K562 (cell line): ENCODE measurements around the gene TPRX2. TPM values are rescaled to one million over a fixed set of nuclear protein-coding genes. Genes with fewer than 3 reads are reported as not detected.

Source experiments
- ATAC-seq: fragments of 200-7000 bp; cut with Tn5 transposase; 3 replicates; pipeline ENCODE4 v1.9.1; 2020; ENCODE audit warnings: moderate library complexity
- BruUV-seq: library from RNA; stranded (reverse); fragments of 400-500 nt; replicated peaks from 2 replicates; lab custom pipeline; 2021; lab: Mats Ljungman, UMichigan
- CTCF ChIA-PET: fragments of 300-600 bp; formaldehyde crosslinking; extraction: SDS; loops from one replicate; lab custom pipeline; 2021; ENCODE audit warnings: low intra/inter-chr PET ratio; lab: Yijun Ruan, JAX
- POLR2A ChIA-PET: fragments of 300-600, 350-650 bp; sonication (Branson Sonifier 250); formaldehyde crosslinking; extraction: SDS; loops from one replicate; lab custom pipeline; 2021; ENCODE audit warnings: antibody characterized with exemption, inconsistent platforms; lab: Yijun Ruan, JAX
- DNase-seq, 4 experiments: peaks; one replicate each; pipeline versions ENCODE4 v3.0.0 to v3.0.0-alpha.2; 2011 to 2018; ENCODE audit warnings: low spot score in 3 of 4, mixed read lengths in 3 of 4; ENCODE audit errors: extremely low read depth in 1 of 4
- FAIRE-seq: peaks from 2 replicates; lab custom pipeline; 2011; peaks lifted over from hg19 to GRCh38; lab: Jason Lieb, UNC
- H2AFZ ChIP-seq: 2 replicates; pipeline ENCODE4 v1.6.0; 2011; ENCODE audit warnings: low read depth, low read length, control low read depth, inconsistent platforms
- H3K27ac ChIP-seq: fragments of 200-600 bp; 3 replicates; pipeline ENCODE4 v1.8.0; 2011; ENCODE audit warnings: low read depth, mild to moderate bottlenecking, control low read depth, inconsistent platforms, low read length, moderate library complexity, mixed read lengths; ENCODE audit errors: extremely low read depth
- H3K27me3 ChIP-seq, 2 experiments: fragments of 300-600 bp in 1 of 2; 2 replicates in 1 of 2; 3 replicates in 1 of 2; pipeline versions ENCODE4 v1.6.0 to v1.8.0; 2011; ENCODE audit warnings: inconsistent platforms in 2 of 2, low read length in 2 of 2, mild to moderate bottlenecking in 1 of 2, mixed read lengths in 1 of 2, moderate library complexity in 1 of 2; ENCODE audit not compliant: control insufficient read depth in 2 of 2, insufficient read depth in 2 of 2
- H3K36me3 ChIP-seq: fragments of 300-600 bp; 3 replicates; pipeline ENCODE4 v1.8.0; 2011; ENCODE audit warnings: mild to moderate bottlenecking, low read length, inconsistent platforms; ENCODE audit not compliant: control insufficient read depth, insufficient read depth
- H3K4me1 ChIP-seq, 2 experiments: fragments of 200-600 bp in 1 of 2; replicated peaks in 1 of 2; 2 replicates in 1 of 2; 3 replicates in 1 of 2; pipeline versions ENCODE4 v1.5.1 to v1.8.0; 2011; ENCODE audit warnings: inconsistent platforms in 2 of 2, low read length in 2 of 2, mild to moderate bottlenecking in 1 of 2, mixed read lengths in 1 of 2, moderate library complexity in 1 of 2; ENCODE audit not compliant: control insufficient read depth in 2 of 2, insufficient read depth in 2 of 2
- H3K4me2 ChIP-seq: 2 replicates; pipeline ENCODE4 v1.6.1; 2011; ENCODE audit warnings: low read length, control low read depth, inconsistent platforms, mixed read lengths; ENCODE audit not compliant: insufficient read depth
- H3K4me3 ChIP-seq: fragments of 200-600 bp; sonication (generic), shearing (Covaris generic); 2 replicates; pipeline ENCODE4 v1.5.1; 2016; ENCODE audit warnings: control low read depth, inconsistent platforms
- H3K79me2 ChIP-seq: fragments of 200-600 bp; 3 replicates; pipeline ENCODE4 v1.8.0; 2011; ENCODE audit warnings: low read length, inconsistent platforms; ENCODE audit not compliant: control insufficient read depth, insufficient read depth
- H3K9ac ChIP-seq, 2 experiments: 2 replicates each; pipeline versions ENCODE4 v1.6.0 to v1.6.1; 2011; ENCODE audit warnings: low read depth in 2 of 2, low read length in 2 of 2, control low read depth in 1 of 2, inconsistent platforms in 1 of 2, mild to moderate bottlenecking in 1 of 2, mixed read lengths in 1 of 2; ENCODE audit not compliant: insufficient read depth in 1 of 2
- H3K9me1 ChIP-seq: one replicate; pipeline ENCODE4 v1.6.0; 2011; ENCODE audit warnings: inconsistent platforms, mild to moderate bottlenecking, low read length, moderate library complexity; ENCODE audit not compliant: control insufficient read depth, insufficient read depth
- H3K9me3 ChIP-seq: replicated peaks from 2 replicates; pipeline ENCODE4 v1.5.1; 2011; ENCODE audit warnings: low read depth, low read length, inconsistent platforms; ENCODE audit not compliant: control insufficient read depth, insufficient read depth
- H4K20me1 ChIP-seq: replicated peaks from 2 replicates; pipeline ENCODE4 v1.6.1; 2011; ENCODE audit warnings: low read length, inconsistent platforms, mixed read lengths; ENCODE audit not compliant: control insufficient read depth, insufficient read depth
- ADNP ChIP-seq: fragments of 200-800 bp; sonication (Bioruptor generic); IDR thresholded peaks from 2 replicates; pipeline ENCODE4 v1.6.1; 2016; ENCODE audit warnings: missing genetic modification characterization, missing compliant biosample characterization
- GATAD2B ChIP-seq: fragments of 450-650 bp; IDR thresholded peaks from 2 replicates; pipeline ENCODE4 v1.6.1; 2017; ENCODE audit warnings: mild to moderate bottlenecking, borderline replicate concordance
- KAT7 ChIP-seq: sonication (generic); formaldehyde crosslinking; IDR thresholded peaks from 2 replicates; pipeline ENCODE4 v1.8.0; 2022; ENCODE audit warnings: missing genetic modification reagents, mild to moderate bottlenecking, borderline replicate concordance
- NR4A1 ChIP-seq, 2 experiments: fragments of 250-450 bp in 1 of 2; fragments of 450-650 bp in 1 of 2; sonication (Bioruptor Pico) in 1 of 2; IDR thresholded peaks; 2 replicates each; pipeline versions ENCODE4 v1.4.0 to v1.6.1; 2016 to 2020; ENCODE audit warnings: mild to moderate bottlenecking in 2 of 2, missing compliant biosample characterization in 1 of 2, missing genetic modification characterization in 1 of 2, moderate library complexity in 1 of 2
- PTRF ChIP-seq: fragments of 450-650 bp; IDR thresholded peaks from 2 replicates; pipeline ENCODE4 v1.6.1; 2016; ENCODE audit warnings: mild to moderate bottlenecking, missing genetic modification characterization, missing compliant biosample characterization
- SRF ChIP-seq, 2 experiments: fragments of 250-450, 450-650 bp in 1 of 2; sonication (Bioruptor Pico) in 1 of 2; sonication (generic) in 1 of 2; formaldehyde crosslinking; IDR thresholded peaks; 2 replicates each; pipeline versions ENCODE4 v1.5.0 to v1.5.1; 2020 to 2022; ENCODE audit warnings: mild to moderate bottlenecking in 1 of 2, missing genetic modification reagents in 1 of 2
- TAF9B ChIP-seq: fragments of 450-650 bp; IDR thresholded peaks from 2 replicates; pipeline ENCODE4 v1.6.1; 2018; ENCODE audit warnings: mild to moderate bottlenecking; ENCODE audit not compliant: partially characterized antibody
- TEAD1 ChIP-seq, 2 experiments: fragments of 450-650 bp in 1 of 2; sonication (generic) in 1 of 2; formaldehyde crosslinking; IDR thresholded peaks; 2 replicates each; pipeline versions ENCODE4 v1.4.0 to v1.8.0; 2020 to 2022; ENCODE audit warnings: mild to moderate bottlenecking in 2 of 2, missing genetic modification reagents in 1 of 2
- ZNF24 ChIP-seq: fragments of 450-650 bp; IDR thresholded peaks from 2 replicates; pipeline ENCODE4 v1.6.1; 2016
- ZNF408 ChIP-seq: fragments of 250-450 bp; sonication (Bioruptor Pico); IDR thresholded peaks from 2 replicates; pipeline ENCODE4 v1.4.0; 2020; ENCODE audit warnings: low read depth, mild to moderate bottlenecking, moderate library complexity
- WGBS: fragments of 100-300 bp; shearing (Covaris generic); methylation state at CpG from one replicate; pipeline ENCODE4 v1.1.6; 2016; ENCODE audit warnings: low coverage, mixed read lengths; ENCODE audit not compliant: insufficient coverage; ENCODE audit errors: missing lambda C conversion rate; 5-methylcytosine and 5-hydroxymethylcytosine counted together
- in situ Hi-C: fragments of 300-500 bp; cut with MboI; formaldehyde crosslinking; loops from 4 replicates; pipeline ENCODE4 v1.15.0; 2018; ENCODE audit warnings: inconsistent platforms, mixed read lengths
- intact Hi-C: fragments of 100-400 bp; cut with micrococcal nuclease; formaldehyde crosslinking; loops from 2 replicates; pipeline ENCODE4 v1.14.2; 2022
- polyA plus RNA-seq, 8 experiments: library from polyadenylated mRNA; depleted of rRNA in 4 of 8; stranded (reverse) in 5 of 8; unstranded in 3 of 8; fragments of >200 nt; fragmentation: Nextera tagmentation in 2 of 8; fragmentation: Illumina TruSeq in 1 of 8; extraction: Ambion mirVana in 2 of 8; extraction: Trizol in 1 of 8; gene quantifications; 2 replicates each; pipeline versions ENCODE4 v1.2.1 to v1.2.3, GENCODE V29; 2011 to 2014; ENCODE audit warnings: inconsistent platforms in 1 of 8, missing spikeins in 1 of 8
- total RNA-seq, 7 experiments: library from RNA; depleted of rRNA in 6 of 7; stranded (reverse); fragments of >200 nt in 6 of 7; fragmentation: Illumina TruSeq in 2 of 7; extraction: Trizol in 2 of 7; gene quantifications; 2 replicates each; pipeline versions ENCODE4 v1.2.1 to v1.2.3, GENCODE V29; 2011 to 2021; ENCODE audit warnings: low replicate concordance in 1 of 7
- TF ChIP-seq, protein P1 (sequence below): fragments of 450-650 bp; formaldehyde crosslinking; IDR thresholded peaks from 2 replicates; pipeline ENCODE4 v1.4.0; 2020; ENCODE audit warnings: mild to moderate bottlenecking, mixed read lengths
- TF ChIP-seq, protein P2 (sequence below): fragments of 450-650 bp; IDR thresholded peaks from 2 replicates; pipeline ENCODE4 v1.7.0; 2016; ENCODE audit warnings: borderline replicate concordance
- TF ChIP-seq, protein P3 (sequence below): fragments of 450-650 bp; IDR thresholded peaks from 2 replicates; pipeline ENCODE4 v1.6.1; 2016; ENCODE audit warnings: borderline replicate concordance

Gene TPRX2
- total and polyA plus RNA-seq, 9 of the 15 experiments (the other 6 are each of a cell fraction or from before 2014, with no cell fraction given): not detected

DNA sequence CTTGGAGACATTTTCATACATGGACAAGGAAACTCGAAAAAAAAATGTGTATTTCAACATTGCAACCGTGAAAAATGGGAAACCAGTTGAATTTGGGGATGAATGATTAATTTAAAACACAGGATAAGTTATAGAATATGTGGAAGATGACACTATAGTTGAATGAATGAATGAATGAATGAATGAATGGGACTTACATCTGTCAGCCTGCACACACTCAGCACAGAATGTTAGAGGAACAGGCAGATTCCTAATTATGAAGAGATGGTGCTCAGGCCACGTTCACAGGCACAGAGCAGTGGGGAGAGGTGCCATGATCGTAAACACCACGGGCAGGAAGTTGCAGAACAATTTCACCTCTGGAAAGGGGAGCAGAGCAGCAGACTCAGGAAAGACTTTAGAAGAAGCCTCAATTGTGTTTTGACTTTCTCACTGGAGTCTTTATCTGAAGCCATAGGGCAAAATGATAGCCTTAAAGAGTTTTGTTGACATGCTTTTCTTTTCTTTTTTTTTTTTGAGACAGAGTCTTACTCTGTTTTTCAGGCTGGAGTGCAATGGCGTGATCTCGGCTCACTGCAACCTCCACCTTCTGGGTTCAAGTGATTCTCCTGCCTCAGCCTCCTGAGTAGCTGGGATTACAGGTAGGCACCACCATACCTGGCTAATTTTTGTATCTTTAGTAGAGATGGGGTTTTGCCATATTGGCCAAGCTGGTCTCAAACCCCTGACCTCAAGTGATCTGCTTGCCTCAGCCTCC is 32.0 kb downstream of the TPRX2 start:
- FAIRE-seq (no peak), DNase-seq (no peak), ATAC-seq (no peak)
- H3K27ac ChIP-seq: peak overlapping the region; percentile 80
- BruUV-seq: no TSS peak
- no peaks in the 10 kb centered on the region for H3K79me2 ChIP-seq
- no peaks in the 10 kb centered on the region; a peak in 1 of 5 replicates for H3K27me3 ChIP-seq
- 26% methylated on average over 6 of the region's 7 CpGs for WGBS
- H2AFZ ChIP-seq: peak overlapping the region; percentile 84
- intact Hi-C loops (loop anchor here (2.0 kb wide), 1 partner anchor 22 kb away; no protein-coding TSS in a partner anchor), in situ Hi-C loops (no loop called here)
- H3K4me3 ChIP-seq: no peak overlapping the region
- CTCF ChIA-PET: no interaction called here
- H3K36me3 ChIP-seq: no peaks in the 10 kb centered on the region
- no peaks in the 10 kb centered on the region for H4K20me1 ChIP-seq
- H3K9me1 ChIP-seq: no peaks in the 10 kb centered on the region
- peak overlapping the region in 1 of 2 experiments; percentile 48; a peak in 3 of 4 replicates for H3K9ac ChIP-seq
- peak overlapping the region; percentile 53 for H3K4me2 ChIP-seq
- POLR2A ChIA-PET: interaction anchor here (0.6 to 2.2 kb wide), 5 partner anchors 9 to 404 kb away, joined by 3 to 10 read pairs (median 3); no protein-coding TSS in a partner anchor
- H3K9me3 ChIP-seq: no peaks in the 10 kb centered on the region
- H3K4me1 ChIP-seq: peaks cover 12 to 22% of the 10 kb centered on the region in 2 experiments
- TF ChIP-seq SRF (CRISPR knock-in tag; IDR thresholded peaks at IDR 0.05) (0 out of 4 replicates have a peak, but pooled peaks of 1 of the 2 experiments have one; percentile 15), ZNF408 (no peak), ZNF24 (peak; percentile 99), GATAD2B (no peak), PTRF (tag) (0 out of 2 replicates have a peak, but pooled peaks have one; percentile 30), NR4A1 (CRISPR knock-in tag; IDR thresholded peaks at IDR 0.05) (no peak), NR4A1 (tag; IDR thresholded peaks at IDR 0.05) (peak; percentile 28; the same call in 1 of the 2 replicates), ADNP (tag) (0 out of 2 replicates have a peak, but pooled peaks have one; percentile 18), KAT7 (CRISPR knock-in tag) (0 out of 2 replicates have a peak, but pooled peaks have one; percentile 32), TEAD1 (CRISPR knock-in tag; IDR thresholded peaks at IDR 0.05) (0 out of 4 replicates have a peak, but pooled peaks of 1 of the 2 experiments have one; percentile 28), TAF9B (no peak)
- TF ChIP-seq, protein P1, sequence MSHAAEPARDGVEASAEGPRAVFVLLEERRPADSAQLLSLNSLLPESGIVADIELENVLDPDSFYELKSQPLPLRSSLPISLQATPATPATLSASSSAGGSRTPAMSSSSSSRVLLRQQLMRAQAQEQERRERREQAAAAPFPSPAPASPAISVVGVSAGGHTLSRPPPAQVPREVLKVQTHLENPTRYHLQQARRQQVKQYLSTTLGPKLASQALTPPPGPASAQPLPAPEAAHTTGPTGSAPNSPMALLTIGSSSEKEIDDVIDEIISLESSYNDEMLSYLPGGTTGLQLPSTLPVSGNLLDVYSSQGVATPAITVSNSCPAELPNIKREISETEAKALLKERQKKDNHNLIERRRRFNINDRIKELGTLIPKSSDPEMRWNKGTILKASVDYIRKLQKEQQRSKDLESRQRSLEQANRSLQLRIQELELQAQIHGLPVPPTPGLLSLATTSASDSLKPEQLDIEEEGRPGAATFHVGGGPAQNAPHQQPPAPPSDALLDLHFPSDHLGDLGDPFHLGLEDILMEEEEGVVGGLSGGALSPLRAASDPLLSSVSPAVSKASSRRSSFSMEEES (CRISPR knock-in tag): no peak
- TF ChIP-seq, protein P2, sequence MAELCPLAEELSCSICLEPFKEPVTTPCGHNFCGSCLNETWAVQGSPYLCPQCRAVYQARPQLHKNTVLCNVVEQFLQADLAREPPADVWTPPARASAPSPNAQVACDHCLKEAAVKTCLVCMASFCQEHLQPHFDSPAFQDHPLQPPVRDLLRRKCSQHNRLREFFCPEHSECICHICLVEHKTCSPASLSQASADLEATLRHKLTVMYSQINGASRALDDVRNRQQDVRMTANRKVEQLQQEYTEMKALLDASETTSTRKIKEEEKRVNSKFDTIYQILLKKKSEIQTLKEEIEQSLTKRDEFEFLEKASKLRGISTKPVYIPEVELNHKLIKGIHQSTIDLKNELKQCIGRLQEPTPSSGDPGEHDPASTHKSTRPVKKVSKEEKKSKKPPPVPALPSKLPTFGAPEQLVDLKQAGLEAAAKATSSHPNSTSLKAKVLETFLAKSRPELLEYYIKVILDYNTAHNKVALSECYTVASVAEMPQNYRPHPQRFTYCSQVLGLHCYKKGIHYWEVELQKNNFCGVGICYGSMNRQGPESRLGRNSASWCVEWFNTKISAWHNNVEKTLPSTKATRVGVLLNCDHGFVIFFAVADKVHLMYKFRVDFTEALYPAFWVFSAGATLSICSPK: 0 out of 2 replicates have a peak, but pooled peaks have one; percentile 18
- TF ChIP-seq, protein P3, sequence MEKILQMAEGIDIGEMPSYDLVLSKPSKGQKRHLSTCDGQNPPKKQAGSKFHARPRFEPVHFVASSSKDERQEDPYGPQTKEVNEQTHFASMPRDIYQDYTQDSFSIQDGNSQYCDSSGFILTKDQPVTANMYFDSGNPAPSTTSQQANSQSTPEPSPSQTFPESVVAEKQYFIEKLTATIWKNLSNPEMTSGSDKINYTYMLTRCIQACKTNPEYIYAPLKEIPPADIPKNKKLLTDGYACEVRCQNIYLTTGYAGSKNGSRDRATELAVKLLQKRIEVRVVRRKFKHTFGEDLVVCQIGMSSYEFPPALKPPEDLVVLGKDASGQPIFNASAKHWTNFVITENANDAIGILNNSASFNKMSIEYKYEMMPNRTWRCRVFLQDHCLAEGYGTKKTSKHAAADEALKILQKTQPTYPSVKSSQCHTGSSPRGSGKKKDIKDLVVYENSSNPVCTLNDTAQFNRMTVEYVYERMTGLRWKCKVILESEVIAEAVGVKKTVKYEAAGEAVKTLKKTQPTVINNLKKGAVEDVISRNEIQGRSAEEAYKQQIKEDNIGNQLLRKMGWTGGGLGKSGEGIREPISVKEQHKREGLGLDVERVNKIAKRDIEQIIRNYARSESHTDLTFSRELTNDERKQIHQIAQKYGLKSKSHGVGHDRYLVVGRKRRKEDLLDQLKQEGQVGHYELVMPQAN: peak; percentile 51; the same call in 1 of the 2 replicates
